Measurements from ENCODE around the gene VPS18.

- TF ChIP-seq CTCF (IDR thresholded peaks at IDR 0.05) = no peak
- no peak for TF ChIP-seq POLR2A (IDR thresholded peaks at IDR 0.05)
- no peak for TF ChIP-seq EP300 (IDR thresholded peaks at IDR 0.05)
Measured at GRCh38 chr15:40925863-40926658, 31.8 kb downstream of the VPS18 start.
